Measurements from ENCODE around the gene CEP19.
"Not testable (repeated sequence)": the region's sequence is repeated elsewhere in the genome, so short reads cannot be mapped to it uniquely, and the experiment has no call there.

CEP19 gene, protein sequence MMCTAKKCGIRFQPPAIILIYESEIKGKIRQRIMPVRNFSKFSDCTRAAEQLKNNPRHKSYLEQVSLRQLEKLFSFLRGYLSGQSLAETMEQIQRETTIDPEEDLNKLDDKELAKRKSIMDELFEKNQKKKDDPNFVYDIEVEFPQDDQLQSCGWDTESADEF

DNA sequence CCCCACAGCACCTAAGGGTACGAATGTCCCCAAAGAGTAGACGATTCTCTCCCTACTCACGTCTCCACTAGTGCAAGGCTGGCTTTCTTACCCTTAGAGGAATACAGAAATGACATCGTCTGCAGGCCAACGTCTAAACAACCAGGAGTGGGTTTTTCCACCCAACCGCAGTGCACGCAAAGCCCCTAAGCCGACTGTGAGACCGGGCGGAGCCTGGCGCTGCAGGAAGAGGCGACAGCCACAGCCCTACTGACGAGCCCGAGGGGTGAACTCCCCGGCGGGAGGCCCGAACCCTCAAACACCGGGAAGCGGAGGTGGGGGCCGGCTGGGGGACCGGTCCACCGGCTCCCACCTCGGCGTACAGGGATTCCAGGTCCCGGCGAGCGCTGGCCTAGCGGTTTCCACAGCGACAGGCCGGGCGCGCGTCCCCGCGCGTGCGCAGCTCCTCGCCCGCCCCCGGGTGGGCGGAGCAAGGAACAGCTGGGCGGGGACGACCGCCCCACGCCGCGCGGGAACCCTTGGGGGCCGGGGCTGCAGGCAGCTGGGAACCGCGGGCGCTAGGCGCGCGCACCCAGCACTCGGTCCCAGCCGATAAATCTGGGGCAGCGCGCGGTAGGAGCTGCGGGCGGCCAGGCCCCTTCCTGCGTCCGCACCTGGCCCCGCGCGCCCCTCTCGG, at the start of gene CEP19, which contains the start of gene PIGX:
Gene CEP19, minus strand, starts transcription at position 413 of the 676 bp plus-strand sequence. CDS start 3,593 bp downstream, outside the sequence.
Gene PIGX, plus strand, starts transcription at position 540 of the 676 bp plus-strand sequence.
- peak; percentile 90 for DNase-seq

DNA sequence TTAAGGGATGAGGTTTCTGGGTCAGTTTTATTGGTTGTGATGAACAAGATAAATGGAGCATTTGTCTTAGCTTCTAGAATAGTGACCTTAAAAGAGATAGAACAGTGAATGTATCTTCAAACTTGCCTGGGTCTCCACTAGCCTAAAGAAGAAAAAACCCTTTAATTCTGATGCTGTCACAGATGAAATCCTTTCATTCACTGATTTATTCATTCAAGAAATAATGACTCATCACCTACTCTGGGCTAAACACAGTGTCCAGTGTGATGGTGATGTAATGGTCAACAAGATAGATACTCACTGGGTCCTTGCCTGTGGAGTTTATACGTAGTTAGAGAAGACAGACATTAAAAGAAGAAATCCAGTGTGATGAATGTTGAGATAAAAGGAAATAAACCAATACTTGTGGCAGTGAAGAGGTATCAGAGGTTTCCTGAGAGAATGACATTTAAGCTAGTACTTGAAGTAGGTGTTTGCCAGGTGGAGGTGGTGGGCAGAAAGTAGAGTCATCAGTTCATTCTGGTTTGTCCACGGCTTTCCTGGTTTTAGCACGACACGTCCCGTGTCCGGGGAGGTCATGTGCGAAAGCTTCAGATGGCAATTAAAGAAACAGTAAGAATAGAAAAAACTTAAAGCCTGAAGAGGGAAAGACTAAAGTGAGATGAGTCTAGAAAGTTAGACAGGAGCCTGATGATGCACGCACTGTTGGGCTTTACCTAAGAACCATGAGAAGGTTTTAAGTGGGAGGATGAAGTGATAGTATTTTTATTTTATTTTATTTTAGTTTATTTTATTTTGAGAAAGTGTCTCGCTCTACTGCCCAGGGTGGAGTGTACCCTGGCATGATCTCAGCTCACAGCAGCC, 46.1 kb upstream of the CEP19 start:
- no peak for DNase-seq

DNA sequence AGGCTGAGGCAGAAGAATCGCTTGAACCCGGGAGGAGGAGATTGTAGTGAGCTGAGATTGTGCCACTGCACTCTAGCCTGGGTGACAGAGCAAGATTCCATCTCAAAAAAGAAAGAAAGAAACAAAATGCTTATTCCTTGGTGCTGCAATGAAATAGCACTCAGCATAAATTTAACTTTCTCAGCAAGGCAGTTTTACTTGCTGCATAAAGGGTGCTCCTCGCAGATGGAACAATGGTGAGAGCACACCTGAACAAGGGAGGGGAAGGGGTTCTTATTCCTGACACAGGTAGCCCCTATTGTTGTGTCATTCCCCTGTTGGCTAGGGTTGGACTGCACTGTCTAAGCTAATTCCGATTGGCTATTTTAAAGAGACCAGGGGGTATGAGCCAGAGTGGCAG, 44.7 kb upstream of the CEP19 start:
- peak; percentile 56 for DNase-seq

DNA sequence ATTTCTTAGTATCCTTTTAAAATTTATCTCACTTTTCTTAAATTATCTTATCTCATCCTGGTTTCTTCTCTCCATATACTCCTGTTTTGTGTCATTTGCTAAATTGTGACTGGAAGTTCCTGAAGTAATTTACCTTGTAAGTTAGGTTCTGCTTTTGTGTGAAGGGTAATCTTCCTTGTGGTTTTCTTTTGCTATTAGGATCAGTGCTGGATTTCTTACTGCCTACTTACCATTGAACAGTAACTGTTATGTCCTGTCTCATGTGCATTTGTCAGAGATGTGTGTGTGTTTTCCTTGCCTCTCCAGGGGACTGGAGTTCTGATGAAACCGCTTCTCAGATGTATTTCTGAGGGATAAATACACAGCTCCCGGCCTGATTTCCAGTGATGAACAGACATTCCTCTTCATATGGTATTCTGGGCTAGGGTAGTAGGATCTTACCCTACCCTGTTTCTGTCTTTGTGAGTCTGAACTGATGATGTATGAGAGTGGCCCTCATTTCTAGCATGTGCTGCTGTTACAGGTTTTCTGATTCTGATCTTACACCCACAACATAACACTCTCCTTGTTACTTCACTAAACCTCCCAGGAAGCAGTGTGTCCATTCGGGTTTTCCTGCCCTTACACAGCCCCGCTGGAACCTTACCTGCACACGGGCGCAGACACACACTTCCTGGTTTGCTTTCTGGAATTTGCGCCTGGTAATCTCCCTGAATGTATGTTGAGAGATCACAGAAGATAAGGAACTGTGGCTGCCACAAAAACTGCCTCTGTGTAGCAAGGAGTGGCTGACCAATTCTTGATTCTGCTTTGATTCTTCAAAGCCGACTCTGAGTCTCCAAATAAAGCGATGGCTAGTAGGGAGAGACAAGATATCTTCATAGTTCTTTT, 42.3 kb upstream of the CEP19 start:
- peak; percentile 38 for DNase-seq

DNA sequence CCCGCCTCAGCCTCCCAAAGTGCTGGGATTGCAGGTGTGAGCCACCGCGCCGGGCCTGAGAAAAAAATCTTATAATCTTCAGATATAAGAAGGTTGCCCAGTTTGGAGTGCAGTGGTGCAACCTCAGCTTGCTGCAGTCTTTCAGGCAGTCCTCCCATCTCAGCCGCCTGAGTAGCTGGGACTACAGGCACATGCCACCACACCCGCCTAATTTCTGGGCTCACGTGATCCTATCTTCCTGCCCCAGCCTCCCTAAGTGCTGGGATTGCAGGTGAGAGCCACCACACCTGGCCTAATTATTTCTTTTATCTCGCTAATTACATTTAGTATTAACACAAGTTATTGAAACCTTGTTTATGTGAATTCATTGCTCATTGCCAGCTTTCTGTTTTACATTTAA, 41.2 kb upstream of the CEP19 start:
- peak; percentile 21 for DNase-seq

DNA sequence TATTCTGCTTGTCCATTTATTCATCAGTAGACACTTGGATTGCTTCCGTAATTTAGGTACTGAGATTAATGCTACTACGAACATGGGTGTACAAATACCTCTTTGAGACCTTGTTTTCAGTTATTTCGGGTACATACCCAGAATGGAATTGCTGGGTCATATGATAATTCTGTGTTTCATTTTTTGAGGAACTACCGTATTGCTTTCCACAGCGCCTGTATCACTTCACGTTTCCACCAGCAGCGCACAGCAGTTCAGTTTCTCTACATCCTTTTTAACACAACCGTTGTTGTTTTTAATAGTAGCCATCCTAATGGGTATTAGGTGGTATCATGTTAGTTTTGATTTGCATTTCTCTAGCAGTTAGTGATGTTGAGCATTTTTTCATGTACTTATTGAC, 37.1 kb upstream of the CEP19 start:
- DNase-seq, result no peak

DNA sequence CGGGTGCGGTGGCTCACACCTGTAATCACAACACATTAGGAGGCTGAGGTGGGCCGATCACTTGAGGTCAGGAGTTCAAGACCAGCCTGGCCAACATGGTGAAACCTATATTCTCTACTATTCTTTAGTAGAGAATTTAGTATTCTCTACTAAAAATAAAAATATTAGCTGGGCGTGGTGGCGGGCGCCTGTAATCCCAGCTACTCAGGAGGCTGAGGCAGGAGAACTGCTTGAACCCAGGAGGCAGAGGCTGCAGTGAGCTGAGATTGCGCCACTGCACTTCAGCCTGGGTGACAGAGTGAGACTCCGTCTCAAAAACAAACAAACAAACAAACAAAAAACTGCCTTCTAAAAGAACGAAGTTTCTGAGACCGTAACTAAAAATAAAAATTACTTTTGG, 31.5 kb upstream of the CEP19 start:
- not testable (repeated sequence) for DNase-seq

DNA sequence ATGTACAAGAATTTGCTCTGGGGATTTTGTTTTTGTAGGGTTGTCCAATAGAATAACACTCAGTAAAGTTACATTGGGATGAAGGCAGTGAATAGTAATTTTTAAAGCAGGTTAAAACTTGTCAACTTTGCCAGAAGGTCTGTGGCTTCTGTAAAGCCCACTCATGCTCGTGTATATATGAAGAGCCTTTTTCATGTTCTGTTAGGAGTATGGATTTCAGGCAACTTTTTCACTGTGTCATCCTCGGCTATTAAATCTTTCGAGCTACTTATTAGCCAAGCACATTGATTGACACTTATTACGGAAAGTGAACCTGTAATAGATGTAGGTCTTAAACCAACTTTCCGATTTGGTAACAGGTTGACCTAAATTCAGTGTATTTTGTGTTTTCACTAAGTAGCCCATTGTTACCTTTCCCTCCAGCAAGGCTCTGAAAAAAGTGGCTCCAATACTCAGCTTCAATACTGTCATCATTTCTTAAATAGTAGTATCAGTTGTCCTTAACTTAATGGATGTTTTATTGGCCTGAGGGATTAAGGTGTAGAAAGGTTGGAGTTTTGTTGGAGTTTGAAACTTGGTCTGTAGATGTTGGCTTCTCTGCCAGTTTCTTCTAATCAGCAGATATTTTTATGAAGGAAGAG, 29.3 kb upstream of the CEP19 start:
- peak; percentile 24 for DNase-seq

DNA sequence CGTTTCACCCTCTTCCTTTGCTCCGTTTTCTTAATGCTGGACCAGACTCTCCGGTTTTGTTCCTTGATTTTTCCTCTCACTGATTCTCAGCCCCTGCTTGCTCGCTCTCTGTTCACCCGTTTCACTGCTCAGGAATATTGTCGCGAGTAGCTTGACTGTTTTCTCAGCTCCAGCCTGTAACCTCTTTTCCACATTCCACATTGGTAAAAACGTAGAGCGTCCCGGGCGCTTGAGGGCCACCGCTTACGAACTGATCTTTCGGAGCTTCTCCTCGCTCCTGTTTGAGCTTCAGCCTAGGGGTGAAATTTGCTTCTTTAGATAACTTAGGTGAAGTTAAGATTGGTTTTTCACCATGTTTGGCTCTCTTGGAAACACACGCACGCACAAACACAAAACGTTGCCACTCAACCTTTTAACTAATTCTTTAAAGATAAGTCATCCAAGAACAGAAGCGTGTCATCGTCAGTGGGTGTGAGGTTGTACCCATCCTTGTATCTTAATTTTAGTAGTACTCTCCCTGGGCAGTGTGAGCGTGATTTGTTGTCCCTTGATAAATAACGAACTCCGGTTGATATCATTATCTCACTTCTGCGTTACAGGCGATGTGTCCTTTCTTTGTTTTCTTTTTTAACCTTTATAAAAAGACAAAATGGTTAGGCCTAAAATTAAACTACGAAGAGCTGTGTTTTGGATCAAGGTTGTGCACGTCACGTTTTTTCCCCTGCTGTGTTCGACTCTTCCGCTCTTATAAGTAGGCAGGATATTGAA, 28.6 kb upstream of the CEP19 start:
- peak; percentile 52 for DNase-seq

DNA sequence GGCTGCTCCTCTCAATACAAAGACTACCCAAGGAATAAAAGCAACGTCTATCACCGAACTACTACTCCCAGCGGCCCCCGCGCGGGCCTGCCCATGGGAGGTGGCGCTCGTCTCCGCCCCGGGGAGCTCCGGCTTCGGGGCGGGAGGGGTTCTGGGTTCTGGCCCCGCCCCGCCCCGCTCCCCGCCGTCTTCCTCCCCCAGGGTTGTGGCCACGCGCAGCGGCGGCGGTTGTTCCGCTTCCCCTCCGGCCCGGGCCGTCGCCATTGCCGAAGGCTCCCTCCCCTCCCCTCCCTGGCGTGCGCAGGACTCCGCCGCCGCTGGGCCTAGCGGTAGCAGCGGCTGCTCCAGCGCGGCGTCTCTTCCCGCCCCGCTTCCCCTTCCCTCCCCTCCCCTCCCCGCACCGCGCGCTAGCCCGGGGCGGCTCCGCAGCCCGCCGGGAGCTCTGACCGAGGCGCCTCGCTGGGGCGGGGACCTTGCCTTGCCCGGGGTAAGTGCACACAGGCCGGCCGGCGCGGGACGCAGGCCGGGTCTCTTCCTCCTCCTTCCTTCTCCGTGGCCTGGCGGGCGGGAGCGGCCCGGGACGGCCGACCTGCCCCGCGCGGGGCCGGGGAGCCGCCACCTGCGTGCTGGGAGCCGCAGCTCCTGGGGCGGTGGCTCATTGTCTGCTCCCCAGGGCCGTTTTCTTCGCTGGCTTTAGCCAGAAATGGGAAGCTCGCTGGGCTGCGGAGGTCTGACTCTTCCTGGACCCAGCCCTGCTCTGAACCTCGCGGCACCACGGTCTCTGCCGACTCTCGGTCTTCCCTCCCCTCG, 27.8 kb upstream of the CEP19 start, which contains the start of gene PAK2:
Gene PAK2, plus strand, starts transcription at position 187 of the 810 bp plus-strand sequence. CDS start 42,790 bp downstream, outside the sequence.
- peak; percentile 96 for DNase-seq

DNA sequence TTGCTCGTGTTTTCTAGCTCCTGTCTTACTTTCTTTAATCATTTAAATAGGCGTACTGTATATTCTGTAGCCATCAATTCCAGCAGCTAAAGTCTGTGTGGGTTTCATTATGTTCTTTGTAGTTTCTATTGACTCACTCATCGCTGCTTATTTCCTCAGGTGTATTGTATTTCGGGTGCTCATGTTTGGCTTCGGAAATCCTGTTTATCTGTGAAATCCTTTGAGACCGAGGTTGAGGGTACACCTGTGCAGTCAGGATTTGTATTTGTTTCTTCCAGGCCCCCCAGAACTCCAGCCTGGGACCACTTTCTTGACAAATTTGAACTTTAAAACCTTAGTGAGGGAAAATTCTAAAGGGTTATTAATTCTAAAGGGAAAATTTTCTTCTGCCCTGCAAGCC, 25.6 kb upstream of the CEP19 start:
- DNase-seq, result no peak

DNA sequence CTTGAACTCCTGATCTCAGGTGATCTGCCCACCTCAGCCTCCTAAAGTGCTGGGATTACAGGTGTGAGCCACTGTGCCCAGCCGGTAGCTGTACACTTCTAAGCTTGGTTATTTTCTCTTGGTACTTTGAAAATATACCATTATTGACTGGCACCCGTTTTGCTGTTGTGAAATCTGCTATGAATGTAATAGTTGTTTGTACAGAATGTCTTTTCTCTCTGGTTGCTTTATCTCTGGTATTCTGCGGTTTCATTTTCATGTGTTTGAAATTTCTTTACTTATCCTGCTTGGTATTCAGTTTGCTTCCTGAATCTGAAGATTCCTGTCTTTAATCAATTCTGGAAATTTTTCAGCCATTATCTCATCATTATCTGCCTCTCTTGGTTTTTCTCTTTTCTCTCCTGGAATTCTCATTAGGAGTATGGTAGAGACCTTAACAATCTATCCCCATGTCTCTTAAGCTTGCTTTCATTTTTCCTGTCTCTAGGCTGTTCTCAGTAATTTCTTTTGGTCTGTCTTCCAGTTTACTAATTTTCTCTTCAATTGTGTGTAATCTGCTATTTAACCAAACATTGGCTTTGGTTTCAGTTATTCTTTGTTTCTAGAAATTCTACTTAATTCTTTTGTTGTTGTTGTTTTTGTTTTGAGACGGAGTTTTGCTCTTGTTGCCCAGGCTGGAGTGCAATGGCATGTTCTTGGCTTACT, 24.8 kb upstream of the CEP19 start:
- DNase-seq, result no peak

DNA sequence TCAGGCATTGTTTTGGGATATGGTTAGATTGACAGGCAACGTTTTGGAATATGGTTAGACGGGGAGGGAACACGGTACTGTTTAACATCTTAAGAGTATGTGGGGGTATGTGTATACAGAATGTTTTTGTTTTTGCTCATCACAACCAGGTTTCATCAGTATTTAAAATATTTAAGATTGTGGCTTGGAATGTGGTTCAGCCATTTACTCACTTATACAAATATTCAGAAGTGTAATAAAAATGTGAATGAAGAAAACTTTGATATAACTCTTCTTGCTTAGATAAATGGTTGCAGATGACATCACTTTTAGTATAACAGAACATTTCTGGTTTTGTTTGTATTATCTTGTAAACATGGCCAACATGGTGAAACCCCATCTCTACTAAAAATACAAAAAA, 23.7 kb upstream of the CEP19 start:
- DNase-seq, result no peak

DNA sequence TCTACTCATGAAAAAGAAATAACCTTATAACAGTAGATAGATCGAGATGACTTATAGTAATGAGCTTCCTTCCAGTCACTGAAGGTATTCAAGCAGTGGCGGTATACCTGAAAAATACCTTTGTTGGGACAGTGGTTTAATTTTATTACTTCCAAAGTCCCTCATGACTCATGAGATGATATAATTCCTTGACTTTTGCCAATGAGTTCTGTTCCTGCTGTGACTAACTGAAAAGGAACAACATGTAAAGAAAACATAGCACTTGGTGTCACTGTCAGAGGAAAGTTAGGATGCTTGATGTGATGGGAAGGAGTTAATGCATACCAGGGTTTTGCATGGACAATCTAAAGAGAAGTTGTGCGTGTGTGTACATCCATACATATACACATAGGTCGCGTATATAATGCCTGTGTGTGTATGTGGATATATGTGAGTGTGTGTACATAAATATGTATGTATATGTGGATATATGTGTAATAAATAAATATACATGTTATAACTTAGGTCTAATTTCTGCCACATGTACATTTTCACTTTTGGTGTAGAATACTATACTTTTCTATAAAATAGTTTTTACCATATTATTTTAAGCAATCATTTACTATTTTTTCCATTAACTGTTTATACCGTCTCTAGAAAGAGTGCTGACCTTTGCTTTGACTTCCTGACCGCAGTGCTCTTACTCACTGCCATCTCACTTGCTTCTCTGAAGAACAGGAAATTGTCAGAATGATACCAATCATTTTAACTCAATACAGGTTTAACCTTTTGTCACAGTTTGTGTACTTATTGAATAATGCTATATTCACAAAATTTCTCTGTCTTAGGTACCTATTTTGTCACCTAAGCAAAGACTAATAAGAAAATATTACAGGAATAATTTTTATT, 15.0 kb upstream of the CEP19 start:
- no peak for DNase-seq

DNA sequence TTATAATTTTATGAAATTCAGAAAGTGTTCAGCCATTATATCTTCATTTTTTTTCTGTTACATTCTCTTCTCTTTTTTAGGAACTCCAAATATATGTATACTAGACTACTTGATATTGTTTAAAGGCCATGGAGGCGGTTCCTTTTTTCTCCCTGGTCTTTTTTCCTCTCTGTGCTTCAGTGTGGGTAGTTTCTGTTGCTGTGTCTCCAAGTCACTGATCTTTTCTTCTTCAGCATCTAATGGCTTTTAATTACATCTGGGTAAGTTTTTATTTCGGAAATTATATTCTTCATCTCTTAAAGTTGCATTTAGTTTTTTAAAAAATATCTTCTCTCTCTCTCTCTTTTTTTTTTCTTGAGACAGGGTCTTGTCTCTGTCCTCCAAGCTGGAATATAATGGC, 9.0 kb upstream of the CEP19 start:
- DNase-seq, result no peak

DNA sequence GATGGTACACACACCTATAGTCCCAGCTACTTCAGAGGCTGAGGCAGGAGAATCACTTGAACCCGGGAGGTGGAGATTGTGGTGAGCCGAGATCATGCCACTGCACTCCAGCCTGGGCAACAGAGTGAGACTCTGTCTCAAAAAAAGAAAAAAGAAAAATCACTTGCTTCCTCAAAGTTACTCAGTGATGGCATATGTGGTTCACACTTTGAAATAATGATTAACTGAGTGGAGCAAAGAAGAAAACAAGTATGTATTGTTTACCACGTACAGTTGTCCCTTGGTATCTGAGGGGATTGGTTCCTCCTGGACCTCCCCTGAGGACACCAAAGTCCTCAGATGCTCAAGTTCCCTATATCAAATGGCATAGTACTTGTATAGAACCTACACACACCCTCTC, 5.1 kb upstream of the CEP19 start:
- not testable (repeated sequence) for DNase-seq

DNA sequence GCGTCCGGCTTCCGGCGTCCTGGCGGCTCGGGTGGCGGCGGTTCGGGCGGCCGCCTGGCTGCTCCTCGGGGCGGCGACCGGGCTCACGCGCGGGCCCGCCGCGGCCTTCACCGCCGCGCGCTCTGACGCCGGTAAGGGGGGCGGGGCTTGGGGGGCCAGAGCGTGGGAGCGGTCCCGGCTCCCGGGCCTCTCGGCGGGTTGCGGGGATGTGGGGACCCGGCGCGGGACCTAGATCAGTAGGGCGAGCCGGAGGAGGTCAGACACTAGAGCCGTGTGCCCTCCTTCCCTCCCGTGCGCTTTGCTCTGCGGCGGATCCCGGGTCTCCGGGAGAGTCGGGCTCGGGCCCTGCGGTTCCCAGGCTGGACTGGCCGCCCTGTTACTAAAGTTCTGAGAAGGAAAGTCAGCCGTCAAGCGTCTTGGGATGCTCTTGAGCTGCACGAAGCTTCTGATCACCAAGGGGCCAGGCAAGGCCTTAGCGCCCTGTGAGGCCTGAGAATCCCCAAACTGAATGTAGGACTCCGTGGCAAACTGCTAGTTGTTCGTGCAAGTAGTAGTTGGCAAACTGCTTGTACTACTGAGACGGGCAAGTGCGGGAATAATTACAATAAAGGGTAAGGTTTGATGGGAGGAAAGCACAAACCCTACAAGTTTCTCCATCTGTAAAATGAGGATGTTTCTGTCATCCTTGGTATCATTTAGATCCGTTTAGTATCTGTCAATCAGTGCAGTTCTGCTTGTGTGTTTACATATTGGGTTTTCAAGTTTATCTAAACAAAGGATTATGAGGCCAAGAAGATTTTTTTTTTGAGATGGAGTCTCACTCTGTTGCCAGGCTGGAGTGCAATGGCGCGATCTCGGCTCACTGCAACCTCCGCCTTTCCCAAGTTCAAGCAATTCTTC, 714 bp upstream of the CEP19 start:
- DNase-seq, result peak; percentile 68

DNA sequence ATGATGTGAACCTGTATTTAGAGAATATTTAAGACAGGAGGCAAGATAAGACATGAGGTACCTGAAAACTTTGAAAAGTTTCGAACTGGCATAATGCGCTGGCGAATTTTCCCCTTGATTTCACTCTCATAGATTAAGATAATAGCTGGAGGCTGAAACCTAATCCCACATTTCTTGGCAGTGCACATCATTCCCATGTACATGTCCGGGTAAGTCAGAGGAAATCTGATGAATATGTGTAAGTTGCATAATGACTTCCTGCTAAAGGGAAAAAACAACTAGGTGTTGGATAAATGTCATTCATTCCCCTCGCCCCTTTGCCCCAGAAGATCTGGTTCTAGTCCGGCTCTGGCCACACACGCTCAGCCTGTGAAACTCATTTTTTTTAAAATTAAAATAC, 3.6 kb downstream of the CEP19 start:
- no peak for DNase-seq

Measured in hematopoietic multipotent progenitor cell treated with erythropoietin and hydrocortisone succinate and interleukin-3 and kit ligand, for 6 days (in vitro differentiated cells).